ENCODE data around the gene DLK1.

DLK1 gene

GRCh38 chr14:100747736-100748135 is 21.0 kb downstream of the DLK1 start:
- peak overlapping the region; percentile 92 for H3K27ac ChIP-seq
- CTCF ChIA-PET, result no interaction called here
- TF ChIP-seq, protein P1, sequence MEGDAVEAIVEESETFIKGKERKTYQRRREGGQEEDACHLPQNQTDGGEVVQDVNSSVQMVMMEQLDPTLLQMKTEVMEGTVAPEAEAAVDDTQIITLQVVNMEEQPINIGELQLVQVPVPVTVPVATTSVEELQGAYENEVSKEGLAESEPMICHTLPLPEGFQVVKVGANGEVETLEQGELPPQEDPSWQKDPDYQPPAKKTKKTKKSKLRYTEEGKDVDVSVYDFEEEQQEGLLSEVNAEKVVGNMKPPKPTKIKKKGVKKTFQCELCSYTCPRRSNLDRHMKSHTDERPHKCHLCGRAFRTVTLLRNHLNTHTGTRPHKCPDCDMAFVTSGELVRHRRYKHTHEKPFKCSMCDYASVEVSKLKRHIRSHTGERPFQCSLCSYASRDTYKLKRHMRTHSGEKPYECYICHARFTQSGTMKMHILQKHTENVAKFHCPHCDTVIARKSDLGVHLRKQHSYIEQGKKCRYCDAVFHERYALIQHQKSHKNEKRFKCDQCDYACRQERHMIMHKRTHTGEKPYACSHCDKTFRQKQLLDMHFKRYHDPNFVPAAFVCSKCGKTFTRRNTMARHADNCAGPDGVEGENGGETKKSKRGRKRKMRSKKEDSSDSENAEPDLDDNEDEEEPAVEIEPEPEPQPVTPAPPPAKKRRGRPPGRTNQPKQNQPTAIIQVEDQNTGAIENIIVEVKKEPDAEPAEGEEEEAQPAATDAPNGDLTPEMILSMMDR (conservative IDR thresholded peaks at IDR 0.05; ENCODE audit: low read depth), result no peak
- DNase-seq (ENCODE audit: low spot score), result no peak
- POLR2A ChIA-PET (ENCODE audit: low non-redundant PET), result interaction anchor here (0.7 kb wide), 1 partner anchor 15 kb away, joined by 8 read pairs; no protein-coding TSS in a partner anchor

GRCh38 chr14:100748403-100748802 is 21.7 kb downstream of the DLK1 start:
- H3K27ac ChIP-seq, result peak overlapping the region; percentile 92
- no peak for DNase-seq (ENCODE audit: low spot score)
- POLR2A ChIA-PET (ENCODE audit: low non-redundant PET), result no interaction called here
- CTCF ChIA-PET, result interaction anchor here (0.6 kb wide), 1 partner anchor 488 kb away, joined by 3 read pairs; no protein-coding TSS in a partner anchor
- TF ChIP-seq, protein P1 (conservative IDR thresholded peaks at IDR 0.05; ENCODE audit: low read depth), result no peak

DNA sequence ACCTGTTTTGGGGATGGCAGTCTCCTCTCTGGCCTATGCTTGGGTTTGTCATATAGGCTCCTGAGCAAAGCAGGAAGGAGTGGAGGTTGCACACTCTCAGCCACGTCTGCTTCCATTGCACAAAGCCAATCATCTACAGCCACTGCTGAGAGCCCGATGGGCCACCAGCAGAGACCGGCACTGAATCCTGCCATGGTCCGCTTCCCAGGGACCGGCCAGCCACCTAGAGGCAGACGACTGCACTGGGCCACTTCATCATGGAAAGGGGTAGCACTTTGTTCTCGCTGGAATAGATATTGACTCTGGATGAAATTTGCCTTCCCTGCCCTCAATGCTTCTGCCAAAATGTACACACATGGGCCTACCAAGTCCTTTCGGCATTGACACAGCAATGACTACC is 22.3 kb downstream of the DLK1 start:
- CTCF ChIA-PET, result interaction anchor here (0.7 kb wide), 1 partner anchor 56 kb away, joined by 3 read pairs; no protein-coding TSS in a partner anchor
- TF ChIP-seq, protein P1 (conservative IDR thresholded peaks at IDR 0.05; ENCODE audit: low read depth), result no peak
- H3K27ac ChIP-seq, result no peak overlapping the region
- DNase-seq (ENCODE audit: low spot score), result no peak
- POLR2A ChIA-PET (ENCODE audit: low non-redundant PET), result no interaction called here

DNA sequence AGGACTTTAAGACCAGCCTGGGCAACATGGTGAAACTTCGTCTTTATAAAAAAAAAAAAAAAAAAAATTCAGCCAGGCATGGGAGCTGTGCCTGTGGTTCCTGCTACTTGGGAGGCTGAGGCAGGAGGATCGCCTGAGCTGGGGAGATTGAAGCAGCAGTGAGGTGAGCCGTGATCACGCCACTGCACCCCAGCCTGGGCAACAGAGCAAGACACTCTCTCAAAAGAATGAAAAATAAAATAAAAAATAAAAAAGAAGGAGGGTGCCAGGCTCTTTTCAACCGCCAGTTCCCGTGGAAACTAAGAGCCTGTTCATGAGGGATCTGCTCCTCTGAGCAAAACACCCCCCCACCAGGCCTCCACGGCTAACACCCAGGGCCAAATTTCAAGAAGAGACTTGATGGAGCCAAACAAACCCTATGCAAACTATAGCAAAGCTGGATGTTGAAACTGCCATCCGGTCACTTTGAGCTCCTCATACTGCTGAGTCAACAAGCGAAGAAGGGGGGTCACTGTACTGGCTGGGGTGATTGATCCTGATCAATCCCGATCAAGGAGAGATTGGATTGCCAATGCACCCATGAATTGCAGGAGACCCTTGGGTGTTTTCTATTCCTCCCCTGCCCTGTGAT is 23.4 kb downstream of the DLK1 start:
- H3K27ac ChIP-seq, result no peak overlapping the region
- ChIA-PET CTCF (no interaction called here), POLR2A (ENCODE audit: low non-redundant PET) (no interaction called here)
- TF ChIP-seq, protein P1 (conservative IDR thresholded peaks at IDR 0.05; ENCODE audit: low read depth), result no peak
- DNase-seq (ENCODE audit: low spot score), result no peak

DNA sequence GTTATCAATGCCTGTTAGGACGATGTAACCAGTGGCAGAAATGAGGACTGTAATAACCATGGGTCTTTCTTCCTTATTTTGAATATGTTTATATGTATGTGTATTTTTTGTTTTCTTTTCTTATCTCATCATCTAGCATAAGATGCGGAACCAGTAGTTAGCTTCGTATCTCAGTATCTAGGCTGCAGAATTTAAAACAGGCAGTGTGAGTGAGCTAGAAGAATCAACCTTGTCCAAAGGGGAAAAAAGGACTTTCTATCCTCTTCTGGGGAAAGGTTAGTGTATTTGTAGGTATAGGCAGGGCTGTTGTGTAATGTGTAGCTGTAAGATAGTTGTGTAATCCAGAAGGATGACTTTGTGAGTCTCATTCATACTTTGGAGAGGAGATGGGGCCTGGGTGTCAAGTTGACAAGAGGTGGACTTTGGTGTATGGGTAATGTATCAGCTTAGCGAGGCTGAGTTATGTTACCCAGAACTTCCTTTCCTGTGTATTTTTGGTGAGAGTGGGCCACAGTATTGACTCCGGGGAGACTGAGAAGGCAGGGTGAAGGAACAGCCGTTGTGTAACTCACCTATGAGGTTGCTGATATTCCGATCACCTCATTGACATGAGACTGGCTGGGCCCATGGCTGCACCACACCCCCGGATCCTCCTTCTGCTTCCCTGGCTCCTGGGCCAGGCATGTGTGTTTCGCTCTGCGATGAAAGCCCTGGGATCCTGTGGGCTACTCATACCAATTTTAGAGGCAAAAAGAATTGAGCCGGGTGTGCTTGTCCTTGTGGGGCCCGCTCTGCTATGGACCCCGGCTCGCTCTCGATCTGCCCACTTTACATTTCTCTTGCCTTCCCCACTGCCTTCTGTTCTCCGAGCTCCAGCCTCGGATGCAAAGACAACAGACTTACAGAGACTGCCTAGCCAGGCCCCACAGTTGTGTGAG is 24.3 kb downstream of the DLK1 start:
- no peak for DNase-seq (ENCODE audit: low spot score)
- TF ChIP-seq, protein P1 (conservative IDR thresholded peaks at IDR 0.05; ENCODE audit: low read depth), result no peak
- ChIA-PET POLR2A (ENCODE audit: low non-redundant PET) (no interaction called here), CTCF (no interaction called here)
- H3K27ac ChIP-seq, result no peak overlapping the region

GRCh38 chr14:100754020-100754419 is 27.3 kb downstream of the DLK1 start:
- TF ChIP-seq, protein P1 (conservative IDR thresholded peaks at IDR 0.05; ENCODE audit: low read depth), result no peak
- POLR2A ChIA-PET (ENCODE audit: low non-redundant PET), result no interaction called here
- H3K27ac ChIP-seq, result no peak overlapping the region
- DNase-seq (ENCODE audit: low spot score), result no peak
- CTCF ChIA-PET, result no interaction called here

All from RWPE1 (cell line).